ENCODE data around the gene KLF9. TPM values are rescaled to one million over a fixed set of nuclear protein-coding genes. Genes with fewer than 3 reads are reported as not detected.

KLF9 gene
- total RNA-seq, 1 experiment from 2014 or later: 7.3 TPM

DNA sequence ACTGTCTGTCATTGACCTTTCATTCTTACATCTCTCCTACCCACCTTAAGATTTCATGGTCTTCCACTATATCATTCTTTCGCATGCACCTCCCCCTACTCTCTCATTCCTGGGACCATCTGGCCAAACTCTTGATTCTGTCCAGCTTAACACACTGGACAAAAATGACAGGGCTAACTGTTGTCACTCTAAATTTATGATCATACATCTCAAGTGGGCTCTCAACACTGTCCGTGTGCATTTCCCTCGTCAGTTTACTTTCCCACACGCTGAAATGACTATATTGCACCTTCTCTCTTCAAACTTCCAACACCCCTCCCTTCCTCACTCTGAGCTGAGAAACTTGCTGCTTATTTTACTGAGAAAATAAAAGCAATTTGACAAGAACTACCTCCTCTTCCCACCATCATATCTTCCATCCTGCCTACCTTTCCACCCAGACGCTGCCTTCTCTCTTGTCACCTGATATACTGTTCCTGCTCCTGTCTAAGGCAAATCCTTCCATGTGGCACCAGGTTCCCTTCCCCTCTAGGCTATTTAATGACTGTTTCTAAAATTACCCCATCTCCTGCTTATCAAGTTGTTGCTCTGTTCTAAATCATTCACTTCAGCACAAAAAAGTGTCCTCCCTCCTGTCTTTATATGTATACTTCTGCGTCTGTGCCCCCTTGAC is 8.1 kb upstream of the KLF9 start:
- no peak for DNase-seq (ENCODE audit: low read depth)

- DNase-seq (ENCODE audit: low read depth): peak; percentile 42
These were observed 7.1 kb upstream of the KLF9 start for GRCh38 chr9:70421272-70422180.

DNA sequence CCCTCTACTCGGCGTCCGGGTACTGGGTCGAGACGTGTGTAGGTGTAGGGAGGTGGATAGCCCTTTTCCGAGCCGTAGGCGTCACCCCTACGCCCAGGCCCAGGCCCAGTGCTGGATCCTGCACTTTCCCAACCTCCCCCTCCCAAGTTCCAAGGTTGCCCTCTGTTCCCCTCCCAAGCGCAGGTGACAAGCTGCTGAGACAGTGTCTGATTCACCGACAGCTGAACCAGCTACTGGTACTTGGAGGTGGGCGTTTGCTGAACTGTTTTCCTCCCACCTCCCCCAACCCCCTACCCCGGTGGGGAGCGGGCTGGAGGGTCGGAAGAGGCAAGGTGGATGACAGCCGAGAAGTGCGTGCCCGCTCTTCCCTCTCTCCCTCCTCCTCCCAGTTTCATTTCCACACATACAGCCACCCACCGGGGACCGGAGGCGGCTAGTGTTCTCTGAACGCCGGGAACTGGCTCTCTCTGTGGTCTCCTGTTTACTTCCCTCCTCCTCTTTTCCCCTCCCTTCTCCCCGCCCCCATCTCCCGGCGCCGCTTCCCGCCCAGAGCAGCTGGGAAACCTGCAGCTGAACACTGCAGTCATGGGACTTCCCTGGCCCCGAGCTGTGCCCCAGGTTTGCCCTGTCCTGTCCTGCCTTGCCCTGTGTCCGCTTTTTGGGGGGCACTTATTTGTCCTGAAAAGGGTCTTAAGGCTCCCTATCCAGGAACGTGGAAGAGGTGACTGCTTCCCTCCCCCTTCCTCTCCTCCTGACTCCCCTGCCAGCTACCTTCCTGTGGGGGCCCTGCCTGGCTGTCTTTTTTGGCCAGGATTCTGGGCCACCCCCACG is 6.2 kb upstream of the KLF9 start:
- peak; percentile 85 for DNase-seq (ENCODE audit: low read depth)

DNA sequence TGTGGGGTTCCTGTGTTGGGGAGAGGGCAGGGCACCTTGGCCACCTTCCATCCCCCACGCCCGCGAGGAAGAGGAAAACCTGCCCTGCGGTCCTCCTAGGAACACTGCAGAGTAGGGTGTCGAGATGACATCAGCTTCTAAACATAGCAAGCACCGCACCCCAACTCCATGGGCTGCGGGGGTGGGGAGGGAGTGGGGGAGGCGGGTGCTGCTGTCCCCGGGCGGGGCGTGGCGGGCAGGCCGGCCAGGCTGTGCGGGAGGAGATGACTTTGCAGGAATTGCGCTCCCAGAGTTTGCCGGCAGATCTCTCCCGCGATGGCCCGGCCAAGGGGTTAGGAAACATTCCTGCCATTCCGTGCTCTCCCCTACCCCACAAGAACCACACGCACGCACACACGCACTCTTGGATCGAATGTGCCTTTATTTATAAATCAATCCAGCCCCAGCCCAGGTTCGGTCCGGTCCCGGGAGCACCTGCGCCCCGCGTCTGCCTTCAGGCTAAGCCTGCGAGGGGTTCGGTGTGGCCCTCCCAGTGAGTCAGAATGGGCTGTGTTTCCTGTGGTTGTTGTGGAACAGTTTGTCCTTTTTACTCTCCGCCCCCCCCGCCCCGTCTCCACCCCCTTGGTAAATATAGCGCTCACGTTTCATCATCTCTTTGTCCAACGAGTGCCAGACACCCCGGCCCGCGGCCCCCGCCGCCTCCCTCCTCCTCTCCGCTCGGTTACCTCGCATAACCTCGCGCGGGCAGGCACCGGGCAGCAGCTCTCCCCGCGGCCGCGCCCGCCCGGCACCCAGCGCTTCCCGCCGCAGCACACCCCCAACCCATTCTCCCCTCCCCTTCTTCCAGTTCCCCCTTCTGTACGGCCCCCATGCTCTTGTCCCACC is 5.3 kb upstream of the KLF9 start:
- DNase-seq (ENCODE audit: low read depth): peak; percentile 94

- DNase-seq (ENCODE audit: low read depth): peak; percentile 97
These were observed 4.5 kb upstream of the KLF9 start for GRCh38 chr9:70418822-70419555.

- DNase-seq (ENCODE audit: low read depth): no peak
These were observed 1.0 kb upstream of the KLF9 start for GRCh38 chr9:70415476-70415875.

GRCh38 chr9:70415041-70415440 is 584 bp upstream of the KLF9 start:
- DNase-seq (ENCODE audit: low read depth): no peak

- no peak for DNase-seq (ENCODE audit: low read depth)
These were observed 1.0 kb downstream of the KLF9 start for GRCh38 chr9:70413464-70413798.

GRCh38 chr9:70412832-70413463 is 1.5 kb downstream of the KLF9 start:
- peak; percentile 64 for DNase-seq (ENCODE audit: low read depth)

DNA sequence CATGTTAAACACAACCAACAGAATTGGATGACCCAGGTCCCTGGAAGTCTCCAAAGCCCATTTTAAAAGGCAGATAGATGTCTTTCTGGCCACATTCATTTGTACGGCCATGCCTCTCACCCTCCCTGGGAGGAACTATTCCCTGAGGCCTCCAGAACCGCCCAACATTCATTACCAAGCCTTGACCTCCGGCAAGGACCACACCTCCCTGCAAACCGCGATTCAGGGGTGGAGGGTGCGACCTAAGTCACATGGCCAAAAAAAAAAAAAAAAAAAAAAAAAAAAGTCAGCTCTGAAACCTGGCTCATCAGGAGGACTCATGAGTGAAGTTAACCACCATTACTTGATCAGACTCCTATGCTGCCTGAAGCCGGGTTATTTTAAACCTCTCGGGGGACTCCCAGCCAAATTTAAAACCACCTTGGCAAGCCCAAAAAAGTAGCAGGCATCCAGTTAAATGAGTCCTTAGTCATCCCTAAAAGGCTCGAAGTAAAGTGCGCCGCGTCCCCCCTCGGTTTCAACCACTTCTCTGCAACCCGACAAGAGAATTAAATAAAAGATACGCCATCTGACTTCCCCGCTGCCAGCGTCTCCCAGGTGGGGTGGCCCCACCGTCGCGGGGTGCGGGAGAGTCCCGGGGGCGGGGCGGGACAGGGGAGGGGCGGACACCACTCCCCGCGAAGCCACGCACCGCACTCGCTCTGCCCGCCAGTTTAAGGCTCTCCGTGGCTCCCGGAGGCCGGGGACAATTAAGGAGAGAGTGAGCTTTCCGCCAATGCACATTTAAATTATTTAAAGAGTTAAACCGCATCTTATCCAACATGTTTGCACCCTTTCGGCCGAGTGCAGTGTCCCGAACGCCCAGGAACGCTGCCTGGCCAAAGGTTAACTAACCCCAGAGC is 2.3 kb downstream of the KLF9 start:
- DNase-seq (ENCODE audit: low read depth): peak; percentile 87

DNA sequence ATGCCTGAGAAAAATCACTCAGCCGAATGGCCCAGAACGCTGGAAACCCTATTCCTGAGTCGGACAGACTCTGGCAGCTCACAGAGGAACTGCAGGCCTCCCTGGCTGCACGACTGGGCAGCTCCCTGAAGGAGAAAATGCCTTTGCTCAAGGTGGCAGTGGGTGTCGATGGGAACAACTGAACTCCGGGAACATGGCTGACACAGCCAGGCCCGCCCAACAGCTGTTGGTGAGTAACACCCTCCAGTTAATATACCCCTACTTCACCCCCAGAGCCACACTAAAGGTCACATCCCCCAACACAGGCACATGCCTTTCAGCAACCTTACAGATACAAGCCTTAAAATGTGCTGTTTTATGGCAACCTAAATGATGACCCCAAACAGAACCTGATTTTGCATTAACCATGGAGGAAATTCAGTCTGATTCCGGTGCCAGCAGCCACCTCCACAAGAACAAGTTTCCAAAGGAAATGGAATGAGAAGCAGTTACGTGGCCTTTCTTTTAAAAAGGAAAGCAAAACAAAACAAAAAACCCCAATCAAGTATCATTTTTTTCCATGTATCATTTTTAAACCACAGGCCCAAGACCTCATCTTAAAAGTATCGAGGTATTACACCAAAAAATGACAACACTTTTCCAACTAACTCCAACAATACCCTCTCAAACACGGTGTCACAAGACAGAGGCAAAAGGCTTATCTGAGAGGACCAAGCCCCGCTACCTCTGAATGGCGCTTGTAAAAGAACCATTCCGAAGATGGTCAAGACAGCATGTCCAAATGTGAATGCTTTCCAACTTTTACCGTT is 3.1 kb downstream of the KLF9 start:
- DNase-seq (ENCODE audit: low read depth): peak; percentile 69

GRCh38 chr9:70410368-70410767 is 4.1 kb downstream of the KLF9 start:
- peak; percentile 68 for DNase-seq (ENCODE audit: low read depth)

DNA sequence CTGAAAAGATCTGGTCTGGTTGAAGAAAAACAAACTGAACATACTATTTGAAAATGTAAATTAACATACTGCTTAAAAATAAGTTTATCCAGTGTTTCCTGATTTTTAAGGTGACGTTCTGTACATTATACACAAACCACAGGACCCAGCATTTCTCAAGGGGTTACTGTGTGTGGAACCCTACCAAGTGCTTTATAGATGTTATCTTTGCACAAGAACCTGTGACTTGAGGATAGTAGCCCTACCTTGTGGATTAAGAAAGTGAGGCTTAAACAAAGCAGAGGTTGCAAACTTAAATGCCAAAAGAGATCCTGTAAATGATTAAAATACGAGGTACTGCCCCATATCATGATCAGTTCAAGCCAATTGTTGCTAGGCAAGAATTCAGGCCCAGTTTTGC is 4.7 kb downstream of the KLF9 start:
- DNase-seq (ENCODE audit: low read depth): no peak

DNA sequence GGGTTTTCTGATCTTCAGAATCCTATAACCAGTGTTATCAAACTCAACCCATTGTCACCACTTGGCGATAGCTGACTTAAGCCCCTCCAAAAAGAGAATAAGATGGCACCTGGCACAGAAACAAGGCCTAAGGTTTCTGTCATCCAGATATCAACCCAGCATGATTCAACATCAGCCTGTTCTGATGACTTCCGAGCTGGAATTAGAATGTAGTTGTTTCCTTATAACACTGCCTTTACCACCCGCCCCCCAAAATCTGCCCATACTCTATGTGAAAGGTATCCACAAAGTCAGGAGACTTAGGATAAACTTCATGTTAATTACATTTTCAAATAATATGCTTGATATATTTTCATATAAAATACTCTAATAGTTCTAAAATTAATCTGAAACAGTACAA is 5.2 kb downstream of the KLF9 start:
- DNase-seq (ENCODE audit: low read depth): no peak

DNA sequence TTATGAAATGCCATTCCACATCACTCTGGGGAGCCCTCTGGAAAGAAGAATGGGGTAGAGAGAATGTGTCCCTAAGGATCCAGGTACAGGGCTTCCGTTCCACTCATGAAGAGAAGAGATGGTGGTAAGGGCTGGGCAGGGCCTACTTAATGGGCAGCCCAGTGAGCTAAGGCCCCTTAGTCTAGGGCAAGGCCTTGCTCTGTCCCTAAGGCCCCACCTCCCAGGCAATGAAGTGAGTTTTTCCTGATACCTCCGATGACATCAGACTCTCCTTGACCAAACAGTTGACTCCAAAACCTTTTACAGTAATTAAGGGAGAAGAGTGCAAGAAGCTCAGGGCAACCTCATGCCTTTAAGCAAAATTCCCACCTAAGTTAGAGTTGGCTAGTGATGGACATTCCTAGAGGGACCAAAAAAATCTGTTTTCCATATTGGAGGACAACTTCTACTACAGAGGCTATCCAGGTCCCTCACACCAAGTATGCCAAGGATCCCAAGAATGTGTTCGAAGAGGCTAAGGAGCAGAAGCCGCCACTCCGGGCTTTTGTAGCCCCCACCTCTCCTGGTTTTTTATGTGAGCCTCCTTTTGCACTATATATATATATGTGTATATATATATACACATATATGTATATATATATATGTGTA is 5.9 kb downstream of the KLF9 start:
- DNase-seq (ENCODE audit: low read depth): no peak

GRCh38 chr9:70407081-70407503 is 7.4 kb downstream of the KLF9 start:
- peak; percentile 58 for DNase-seq (ENCODE audit: low read depth)

DNA sequence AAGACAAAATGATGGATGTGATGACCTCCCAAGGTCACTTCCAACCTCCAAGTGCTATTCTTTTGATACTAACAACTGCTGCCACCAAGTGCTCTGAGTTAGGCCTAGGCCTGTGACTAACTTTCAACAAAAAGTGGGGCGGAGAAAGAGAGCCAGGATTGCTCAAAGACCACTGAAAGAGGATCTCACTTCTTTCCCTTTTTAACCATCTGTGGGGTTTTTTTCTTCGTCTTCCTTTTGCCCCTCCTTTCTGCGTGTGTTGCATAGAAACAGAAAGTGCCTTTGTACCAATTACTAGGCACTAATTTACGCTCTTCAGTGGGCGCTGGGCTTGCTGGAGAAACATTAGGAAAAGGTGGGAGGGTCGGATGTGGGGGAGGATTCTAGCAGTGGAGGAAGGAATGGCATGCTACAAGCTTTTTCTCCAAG is 8.0 kb downstream of the KLF9 start:
- DNase-seq (ENCODE audit: low read depth): no peak

All from HT1080 (cell line).